ENCODE data around the gene PDK3.

The PDK3 gene

DNA sequence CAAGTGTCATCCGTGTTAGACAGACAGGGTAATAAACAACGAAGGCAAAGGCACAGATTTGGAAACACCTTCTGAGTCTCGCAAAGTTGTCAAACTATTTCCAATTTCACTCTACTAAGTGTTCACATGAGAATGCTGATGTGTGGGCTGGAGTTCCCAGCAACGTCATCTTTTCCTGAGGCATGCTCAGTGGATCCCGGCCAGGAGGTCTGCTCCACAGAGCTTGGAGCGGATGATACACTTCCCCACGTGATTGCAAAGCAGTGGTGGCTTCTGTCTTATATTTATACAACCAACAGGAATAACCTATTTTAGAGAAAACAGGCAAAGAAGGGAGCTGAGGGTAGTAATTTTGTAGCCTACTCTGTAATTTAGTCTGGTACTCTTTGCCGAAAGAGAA lies 40.1 kb upstream of the PDK3 start:
- Histone ChIP-seq H2AFZ (ENCODE audit: low read depth, low read length) (no peak overlapping the region), H3K9me3 (ENCODE audit: insufficient read depth, low read length, severe bottlenecking) (no peaks in the 10 kb centered on the region), H3K4me2 (ENCODE audit: insufficient read depth, low read length) (no peak overlapping the region), H3K27me3 (ENCODE audit: insufficient read depth, low read length, poor library complexity) (no peaks in the 10 kb centered on the region), H3K4me1 (ENCODE audit: insufficient read depth, low read length) (peaks cover 15% of the 10 kb centered on the region; the same call in 1 of the 2 replicates), H3K4me3 (ENCODE audit: low read depth in 1 of 2, low read length in 2 of 2) (no peak overlapping the region), H3K36me3 (ENCODE audit: insufficient read depth, low read length) (no peaks in the 10 kb centered on the region), H3K79me2 (ENCODE audit: insufficient read depth, low read length) (no peaks in the 10 kb centered on the region), H4K20me1 (ENCODE audit: insufficient read depth, low read length) (no peaks in the 10 kb centered on the region), H3K9ac (ENCODE audit: low read depth, low read length) (no peak overlapping the region), H3K27ac (ENCODE audit: low read length) (no peak overlapping the region)
- no peak for TF ChIP-seq EZH2 (IDR thresholded peaks at IDR 0.05; ENCODE audit: borderline replicate concordance, low read depth, low read length, severe bottlenecking)
- TF ChIP-seq, protein P1, sequence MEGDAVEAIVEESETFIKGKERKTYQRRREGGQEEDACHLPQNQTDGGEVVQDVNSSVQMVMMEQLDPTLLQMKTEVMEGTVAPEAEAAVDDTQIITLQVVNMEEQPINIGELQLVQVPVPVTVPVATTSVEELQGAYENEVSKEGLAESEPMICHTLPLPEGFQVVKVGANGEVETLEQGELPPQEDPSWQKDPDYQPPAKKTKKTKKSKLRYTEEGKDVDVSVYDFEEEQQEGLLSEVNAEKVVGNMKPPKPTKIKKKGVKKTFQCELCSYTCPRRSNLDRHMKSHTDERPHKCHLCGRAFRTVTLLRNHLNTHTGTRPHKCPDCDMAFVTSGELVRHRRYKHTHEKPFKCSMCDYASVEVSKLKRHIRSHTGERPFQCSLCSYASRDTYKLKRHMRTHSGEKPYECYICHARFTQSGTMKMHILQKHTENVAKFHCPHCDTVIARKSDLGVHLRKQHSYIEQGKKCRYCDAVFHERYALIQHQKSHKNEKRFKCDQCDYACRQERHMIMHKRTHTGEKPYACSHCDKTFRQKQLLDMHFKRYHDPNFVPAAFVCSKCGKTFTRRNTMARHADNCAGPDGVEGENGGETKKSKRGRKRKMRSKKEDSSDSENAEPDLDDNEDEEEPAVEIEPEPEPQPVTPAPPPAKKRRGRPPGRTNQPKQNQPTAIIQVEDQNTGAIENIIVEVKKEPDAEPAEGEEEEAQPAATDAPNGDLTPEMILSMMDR (IDR thresholded peaks at IDR 0.05; ENCODE audit: borderline replicate concordance, extremely low read depth, low read length, poor library complexity, severe bottlenecking): no peak
- no peak for DNase-seq
- ATAC-seq (ENCODE audit: insufficient read depth, low read depth): no peak

- Histone ChIP-seq H3K9ac (ENCODE audit: low read depth, low read length) (no peak overlapping the region), H3K27ac (ENCODE audit: low read length) (no peak overlapping the region), H3K27me3 (ENCODE audit: insufficient read depth, low read length, poor library complexity) (no peaks in the 10 kb centered on the region), H2AFZ (ENCODE audit: low read depth, low read length) (no peak overlapping the region), H4K20me1 (ENCODE audit: insufficient read depth, low read length) (no peaks in the 10 kb centered on the region), H3K79me2 (ENCODE audit: insufficient read depth, low read length) (no peaks in the 10 kb centered on the region), H3K36me3 (ENCODE audit: insufficient read depth, low read length) (no peaks in the 10 kb centered on the region), H3K9me3 (ENCODE audit: insufficient read depth, low read length, severe bottlenecking) (no peaks in the 10 kb centered on the region), H3K4me3 (ENCODE audit: low read depth in 1 of 2, low read length in 2 of 2) (no peak overlapping the region), H3K4me1 (ENCODE audit: insufficient read depth, low read length) (peaks cover 15% of the 10 kb centered on the region; the same call in 1 of the 2 replicates), H3K4me2 (ENCODE audit: insufficient read depth, low read length) (no peak overlapping the region)
- DNase-seq (no peak), ATAC-seq (ENCODE audit: insufficient read depth, low read depth) (no peak)
- TF ChIP-seq, protein P1 (IDR thresholded peaks at IDR 0.05; ENCODE audit: borderline replicate concordance, extremely low read depth, low read length, poor library complexity, severe bottlenecking): no peak
- no peak for TF ChIP-seq EZH2 (IDR thresholded peaks at IDR 0.05; ENCODE audit: borderline replicate concordance, low read depth, low read length, severe bottlenecking)
Observed at GRCh38 chrX:24425806-24426205, 39.3 kb upstream of the PDK3 start.

DNA sequence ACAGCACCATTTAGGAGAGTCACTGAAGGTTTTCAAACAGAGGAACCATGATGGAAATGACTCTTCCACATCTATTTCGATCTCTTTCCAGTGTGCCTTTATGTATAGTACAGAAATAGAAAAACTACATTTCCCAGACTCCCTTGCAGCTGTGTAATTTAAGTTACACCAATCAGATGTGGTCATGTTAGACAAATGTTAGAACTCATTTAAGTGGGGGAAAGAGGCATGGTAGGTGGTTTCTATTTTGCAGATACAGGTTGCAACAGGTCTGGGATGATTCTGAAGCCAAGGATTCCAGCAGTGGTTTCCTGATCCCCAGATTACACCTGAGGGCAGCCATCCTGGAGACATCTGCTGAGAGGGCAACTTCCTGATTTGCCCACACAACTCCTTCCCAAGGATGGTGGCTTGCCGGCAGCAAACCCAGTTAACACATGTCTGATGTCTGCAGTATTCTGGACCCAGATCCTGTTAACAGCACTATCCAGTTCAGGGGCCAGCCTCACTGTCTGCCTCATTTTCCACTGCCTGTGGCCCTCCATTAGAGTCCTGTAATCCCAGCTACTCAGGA lies 38.7 kb upstream of the PDK3 start:
- TF ChIP-seq EZH2 (IDR thresholded peaks at IDR 0.05; ENCODE audit: borderline replicate concordance, low read depth, low read length, severe bottlenecking): no peak
- TF ChIP-seq, protein P1 (IDR thresholded peaks at IDR 0.05; ENCODE audit: borderline replicate concordance, extremely low read depth, low read length, poor library complexity, severe bottlenecking): no peak
- no peak overlapping the region for H3K9ac ChIP-seq (ENCODE audit: low read depth, low read length)
- H2AFZ ChIP-seq (ENCODE audit: low read depth, low read length): peak overlapping the region; percentile 64
- H3K4me1 ChIP-seq (ENCODE audit: insufficient read depth, low read length): peaks cover 15% of the 10 kb centered on the region; the same call in 1 of the 2 replicates
- H3K4me3 ChIP-seq (ENCODE audit: low read depth in 1 of 2, low read length in 2 of 2): no peak overlapping the region
- H3K9me3 ChIP-seq (ENCODE audit: insufficient read depth, low read length, severe bottlenecking): no peaks in the 10 kb centered on the region
- no peaks in the 10 kb centered on the region for H3K27me3 ChIP-seq (ENCODE audit: insufficient read depth, low read length, poor library complexity)
- no peaks in the 10 kb centered on the region for H4K20me1 ChIP-seq (ENCODE audit: insufficient read depth, low read length)
- DNase-seq: no peak
- H3K36me3 ChIP-seq (ENCODE audit: insufficient read depth, low read length): no peaks in the 10 kb centered on the region
- no peaks in the 10 kb centered on the region for H3K79me2 ChIP-seq (ENCODE audit: insufficient read depth, low read length)
- H3K4me2 ChIP-seq (ENCODE audit: insufficient read depth, low read length): no peak overlapping the region
- H3K27ac ChIP-seq (ENCODE audit: low read length): no peak overlapping the region
- peak; percentile 74; the same call in 2 of the 3 replicates for ATAC-seq (ENCODE audit: insufficient read depth, low read depth)
